ENCODE results near the gene QKI. TPM values are rescaled to one million over a fixed set of nuclear protein-coding genes. Genes with fewer than 3 reads are reported as not detected.

The QKI gene
- total and polyA plus RNA-seq, 2 of the 8 experiments (the other 6 are each of a cell fraction or from before 2014, with no cell fraction given) = 181 to 183 TPM

DNA sequence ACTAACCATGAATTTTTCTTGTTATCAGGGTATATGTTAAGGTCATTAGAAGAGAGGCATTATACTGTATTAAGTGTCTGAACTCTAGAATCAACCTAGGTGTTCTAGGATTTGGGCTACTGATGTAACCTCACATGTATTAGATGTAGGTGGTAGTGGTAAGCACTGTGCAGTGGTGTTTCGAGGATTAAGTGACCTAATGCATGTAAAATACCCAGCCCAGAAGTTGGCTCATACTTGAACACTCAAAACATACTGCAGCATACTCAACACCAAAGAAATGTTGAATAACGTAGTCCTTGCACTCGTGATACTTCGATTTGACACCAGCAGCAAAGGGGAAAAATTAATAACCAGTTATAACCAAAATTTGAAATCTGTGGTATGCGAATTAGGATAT lies 48.7 kb downstream of the QKI start:
- no peak overlapping the region for H4K5ac ChIP-seq (ENCODE audit: insufficient read length, low read depth, low read length)
- no peak overlapping the region for H3K18ac ChIP-seq (ENCODE audit: extremely low read depth, low read length)
- peaks cover 0 to 5% (median 4%) of the 10 kb centered on the region in 4 experiments; a peak in 4 of 7 replicates for H3K4me1 ChIP-seq (replicated peaks in 1 of 4; ENCODE audit: control insufficient read depth in 3 of 4, insufficient read depth in 4 of 4, low read length in 3 of 4)
- FAIRE-seq = no peak
- no peak overlapping the region for H3K27ac ChIP-seq (ENCODE audit: low read depth, low read length)
- no peak overlapping the region for H3K56ac ChIP-seq (replicated peaks; ENCODE audit: insufficient read length, low read depth, low read length)
- no peak overlapping the region for H3K4me2 ChIP-seq (ENCODE audit: insufficient read depth in 1 of 2, low read depth in 2 of 2, low read length in 2 of 2)
- no peak overlapping the region for H3K4ac ChIP-seq (replicated peaks; ENCODE audit: insufficient read length, low read depth, low read length)
- DNase-seq (ENCODE audit: low read depth in 1 of 2, low spot score in 2 of 2) = no peak
- H3K14ac ChIP-seq (ENCODE audit: insufficient read length) = no peak overlapping the region
- H3K27me3 ChIP-seq (replicated peaks in 1 of 4; ENCODE audit: control insufficient read depth in 3 of 4, extremely low read depth in 1 of 4, insufficient read depth in 3 of 4, low read length in 3 of 4) = no peaks in the 10 kb centered on the region
- no peak overlapping the region for H2BK20ac ChIP-seq (ENCODE audit: low read length)
- H3K79me1 ChIP-seq (ENCODE audit: low read depth, low read length) = no peaks in the 10 kb centered on the region; the same call in 1 of the 2 replicates
- no peak overlapping the region for H4K8ac ChIP-seq (ENCODE audit: extremely low read depth, insufficient read depth, low read length)
- ChIA-PET POLR2A (ENCODE audit: partially characterized antibody) (no interaction called here), CTCF (ENCODE audit: partially characterized antibody) (no interaction called here)
- H2AFZ ChIP-seq (ENCODE audit: low read length) = no peak overlapping the region
- no peak overlapping the region for H2BK12ac ChIP-seq (ENCODE audit: low read depth, low read length)
- no peaks in the 10 kb centered on the region for H3K23me2 ChIP-seq (ENCODE audit: low read depth, low read length)
- H2BK5ac ChIP-seq (ENCODE audit: low read depth, low read length) = no peak overlapping the region
- no peak overlapping the region for H3K23ac ChIP-seq (ENCODE audit: insufficient read length)
- H2BK120ac ChIP-seq (replicated peaks; ENCODE audit: low read depth, low read length) = no peak overlapping the region
- WGBS, 2 experiments (ENCODE audit: extremely low coverage in 1 of 2, insufficient coverage in 1 of 2, insufficient read length in 1 of 2, insufficient replicate concordance in 2 of 2, low coverage in 1 of 2, low lambda C conversion rate in 2 of 2, missing lambda C conversion rate in 1 of 2) = 89% methylated on average over 5 of the region's 5 CpGs; no CpG with 5 or more reads in 1 of the 2 experiments
- H3K9me3 ChIP-seq (ENCODE audit: insufficient read depth in 2 of 2, low read depth in 1 of 2, low read length in 1 of 2) = no peaks in the 10 kb centered on the region
- no peak overlapping the region for H2BK15ac ChIP-seq (ENCODE audit: low read length)
- H4K20me1 ChIP-seq (replicated peaks in 1 of 2; ENCODE audit: control insufficient read depth in 1 of 2, insufficient read depth in 2 of 2, low read length in 2 of 2) = peaks cover 9 to 10% of the 10 kb centered on the region in 2 experiments
- no peaks in the 10 kb centered on the region; a peak in 2 of 8 replicates for H3K36me3 ChIP-seq (ENCODE audit: control insufficient read depth in 2 of 4, insufficient read depth in 4 of 4, low read length in 3 of 4)
- H4K91ac ChIP-seq (replicated peaks; ENCODE audit: insufficient read length, low read length) = no peak overlapping the region
- H3K4me3 ChIP-seq (ENCODE audit: extremely low read depth in 1 of 4, insufficient read depth in 2 of 4, low read depth in 3 of 4, low read length in 4 of 4) = no peak overlapping the region
- H2AK5ac ChIP-seq (ENCODE audit: low read depth, low read length) = no peak overlapping the region
- no peak overlapping the region for H3K9ac ChIP-seq (replicated peaks in 1 of 4; ENCODE audit: extremely low read depth in 1 of 4, low read depth in 3 of 4, low read length in 3 of 4)
- H3K79me2 ChIP-seq (ENCODE audit: control insufficient read depth in 1 of 2, insufficient read depth in 2 of 2, low read length in 2 of 2) = peaks cover 5 to 95% of the 10 kb centered on the region in 2 experiments
- TF ChIP-seq BRCA1 (IDR thresholded peaks at IDR 0.05; ENCODE audit: low read depth, low read length) (no peak), USF2 (IDR thresholded peaks at IDR 0.05; ENCODE audit: low read length) (no peak), SRF (IDR thresholded peaks at IDR 0.05; ENCODE audit: low read depth, low read length) (no peak), HDAC6 (IDR thresholded peaks at IDR 0.05; ENCODE audit: low read depth, low read length) (no peak), JUN (IDR thresholded peaks at IDR 0.05; ENCODE audit: low read depth, low read length) (no peak), CREB1 (IDR thresholded peaks at IDR 0.05) (no peak), RFX5 (IDR thresholded peaks at IDR 0.05; ENCODE audit: borderline replicate concordance, low read depth, low read length) (no peak), FOSL1 (IDR thresholded peaks at IDR 0.05; ENCODE audit: insufficient read depth, low read depth, low read length) (no peak), KDM1A (IDR thresholded peaks at IDR 0.05; ENCODE audit: borderline replicate concordance, low read length) (no peak), RXRA (IDR thresholded peaks at IDR 0.05; ENCODE audit: insufficient read depth, low read depth, low read length) (no peak), CTBP2 (IDR thresholded peaks at IDR 0.05; ENCODE audit: borderline replicate concordance, insufficient read depth, insufficient read length, low read length) (no peak), ZNF274 (IDR thresholded peaks at IDR 0.05; ENCODE audit: borderline replicate concordance, extremely low read depth, low read length) (no peak)
- TF ChIP-seq, protein P1, sequence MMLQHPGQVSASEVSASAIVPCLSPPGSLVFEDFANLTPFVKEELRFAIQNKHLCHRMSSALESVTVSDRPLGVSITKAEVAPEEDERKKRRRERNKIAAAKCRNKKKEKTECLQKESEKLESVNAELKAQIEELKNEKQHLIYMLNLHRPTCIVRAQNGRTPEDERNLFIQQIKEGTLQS (IDR thresholded peaks at IDR 0.05; ENCODE audit: insufficient read depth, low read depth, low read length) = no peak
